Lung (tissue), 12 donors: ENCODE data around the gene PIP5K1C. TPM values are rescaled to one million over a fixed set of nuclear protein-coding genes. Genes with fewer than 3 reads are reported as not detected.

ENCODE experiments used
- ATAC-seq: fragments of 200-7000 bp; cut with Tn5 transposase; one replicate; pipeline ENCODE4 v1.9.1; 2020; ENCODE audit warnings: moderate number of reproducible peaks; ENCODE audit not compliant: insufficient read depth, low FRiP score
- DNase-seq, 3 donors: peaks; one replicate each; pipeline ENCODE4 v3.0.0-alpha.2; 2013 to 2017
- H3K27ac ChIP-seq, 2 donors: one replicate each; pipeline ENCODE4 v1.5.1; 2013; ENCODE audit warnings: mild to moderate bottlenecking in 2 of 2, moderate library complexity in 2 of 2, control low read depth in 1 of 2, inconsistent platforms in 1 of 2, low read depth in 1 of 2, low read length in 1 of 2
- H3K27me3 ChIP-seq, 3 donors: one replicate each; pipeline ENCODE4 v1.5.1; 2013; ENCODE audit warnings: low read length in 2 of 3; ENCODE audit not compliant: control insufficient read depth in 3 of 3, insufficient read depth in 3 of 3
- H3K36me3 ChIP-seq, 4 donors: one replicate each; pipeline ENCODE4 v1.5.1; 2013; ENCODE audit warnings: low read length in 4 of 4, mild to moderate bottlenecking in 1 of 4, moderate library complexity in 1 of 4; ENCODE audit not compliant: control insufficient read depth in 4 of 4, insufficient read depth in 4 of 4
- H3K4me1 ChIP-seq, 5 donors: one replicate each; pipeline ENCODE4 v1.5.1; 2013; ENCODE audit warnings: low read length in 5 of 5, mild to moderate bottlenecking in 2 of 5, moderate library complexity in 1 of 5; ENCODE audit not compliant: control insufficient read depth in 5 of 5, insufficient read depth in 5 of 5
- H3K4me3 ChIP-seq: one replicate; pipeline ENCODE4 v1.5.1; 2013; ENCODE audit warnings: mild to moderate bottlenecking, control low read depth, moderate library complexity
- H3K9ac ChIP-seq, 2 donors: one replicate each; pipeline ENCODE4 v1.5.1; 2013; ENCODE audit warnings: low read length in 2 of 2, control low read depth in 1 of 2; ENCODE audit not compliant: insufficient read depth in 1 of 2
- H3K9me3 ChIP-seq, 4 donors: one replicate each; pipeline ENCODE4 v1.5.1; 2013; ENCODE audit warnings: low read length in 3 of 4, mild to moderate bottlenecking in 1 of 4, moderate library complexity in 1 of 4; ENCODE audit not compliant: control insufficient read depth in 4 of 4, insufficient read depth in 3 of 4
- WGBS, 2 donors: extraction: QIAGEN DNeasy Blood & Tissue Kit; methylation state at CpG; one replicate each; pipeline ENCODE4 v1.1.7; 2013; 5-methylcytosine and 5-hydroxymethylcytosine counted together
- polyA plus RNA-seq, 2 donors: library from polyadenylated mRNA; stranded (reverse); fragments of 200-250 nt; gene quantifications; one replicate each; pipeline ENCODE4 v1.2.1, GENCODE V29; 2013
- total RNA-seq, 2 donors: library from RNA; depleted of rRNA in 1 of 2; stranded (reverse); fragments of >200 nt in 1 of 2; gene quantifications; one replicate each; pipeline ENCODE4 v1.2.1, GENCODE V29; 2014 to 2021
- TF ChIP-seq, protein P1 (sequence below): IDR thresholded peaks from 2 replicates; pipeline ENCODE4 v1.5.1; 2012; ENCODE audit warnings: mild to moderate bottlenecking; ENCODE audit errors: control extremely low read depth, extremely low read depth
- donor health status: control.
- donor health status: control.
- donor health status: Bipolar disorder and iron deficiency.
- donor health status: healthy.
- donor health status: DM: yes; HTN: yes; CAD: no.

PIP5K1C gene
- total and polyA plus RNA-seq, 4 donors = 16.3 to 39.4 (median 20.5) TPM

DNA sequence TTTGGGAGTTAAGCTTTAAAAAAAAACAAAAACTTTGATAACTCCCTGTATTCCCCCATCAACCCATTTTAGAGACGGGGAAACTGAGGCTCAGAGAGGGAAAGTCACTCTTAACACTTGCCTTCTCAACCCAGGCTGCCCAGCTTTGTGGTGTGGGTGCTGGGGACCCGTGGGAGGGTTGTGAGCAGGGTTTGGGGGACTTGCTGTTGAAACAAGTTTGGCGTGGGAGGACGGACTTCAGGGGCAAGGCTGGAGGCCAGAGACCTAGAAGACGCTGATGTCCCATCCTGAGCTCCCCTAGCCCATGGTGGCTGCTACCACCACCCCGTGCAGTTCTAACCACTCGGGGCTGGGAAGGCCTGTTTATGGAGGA, 72.9 kb downstream of the PIP5K1C start:
- WGBS, 2 donors = 62 to 68% methylated on average over 7 of the region's 7 CpGs
- Histone ChIP-seq H3K9ac (no peak overlapping the region), H3K27me3 (no peaks in the 10 kb centered on the region), H3K4me1 (peaks cover 3 to 11% (median 8%) of the 10 kb centered on the region in 5 donors), H3K27ac (no peak overlapping the region), H3K4me3 (no peak overlapping the region), H3K9me3 (no peaks in the 10 kb centered on the region), H3K36me3 (peaks cover under 1 to 28% (median 3%) of the 10 kb centered on the region in 4 donors)
- TF ChIP-seq, protein P1, sequence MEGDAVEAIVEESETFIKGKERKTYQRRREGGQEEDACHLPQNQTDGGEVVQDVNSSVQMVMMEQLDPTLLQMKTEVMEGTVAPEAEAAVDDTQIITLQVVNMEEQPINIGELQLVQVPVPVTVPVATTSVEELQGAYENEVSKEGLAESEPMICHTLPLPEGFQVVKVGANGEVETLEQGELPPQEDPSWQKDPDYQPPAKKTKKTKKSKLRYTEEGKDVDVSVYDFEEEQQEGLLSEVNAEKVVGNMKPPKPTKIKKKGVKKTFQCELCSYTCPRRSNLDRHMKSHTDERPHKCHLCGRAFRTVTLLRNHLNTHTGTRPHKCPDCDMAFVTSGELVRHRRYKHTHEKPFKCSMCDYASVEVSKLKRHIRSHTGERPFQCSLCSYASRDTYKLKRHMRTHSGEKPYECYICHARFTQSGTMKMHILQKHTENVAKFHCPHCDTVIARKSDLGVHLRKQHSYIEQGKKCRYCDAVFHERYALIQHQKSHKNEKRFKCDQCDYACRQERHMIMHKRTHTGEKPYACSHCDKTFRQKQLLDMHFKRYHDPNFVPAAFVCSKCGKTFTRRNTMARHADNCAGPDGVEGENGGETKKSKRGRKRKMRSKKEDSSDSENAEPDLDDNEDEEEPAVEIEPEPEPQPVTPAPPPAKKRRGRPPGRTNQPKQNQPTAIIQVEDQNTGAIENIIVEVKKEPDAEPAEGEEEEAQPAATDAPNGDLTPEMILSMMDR = no peak
- no peak for DNase-seq
- ATAC-seq = no peak

DNA sequence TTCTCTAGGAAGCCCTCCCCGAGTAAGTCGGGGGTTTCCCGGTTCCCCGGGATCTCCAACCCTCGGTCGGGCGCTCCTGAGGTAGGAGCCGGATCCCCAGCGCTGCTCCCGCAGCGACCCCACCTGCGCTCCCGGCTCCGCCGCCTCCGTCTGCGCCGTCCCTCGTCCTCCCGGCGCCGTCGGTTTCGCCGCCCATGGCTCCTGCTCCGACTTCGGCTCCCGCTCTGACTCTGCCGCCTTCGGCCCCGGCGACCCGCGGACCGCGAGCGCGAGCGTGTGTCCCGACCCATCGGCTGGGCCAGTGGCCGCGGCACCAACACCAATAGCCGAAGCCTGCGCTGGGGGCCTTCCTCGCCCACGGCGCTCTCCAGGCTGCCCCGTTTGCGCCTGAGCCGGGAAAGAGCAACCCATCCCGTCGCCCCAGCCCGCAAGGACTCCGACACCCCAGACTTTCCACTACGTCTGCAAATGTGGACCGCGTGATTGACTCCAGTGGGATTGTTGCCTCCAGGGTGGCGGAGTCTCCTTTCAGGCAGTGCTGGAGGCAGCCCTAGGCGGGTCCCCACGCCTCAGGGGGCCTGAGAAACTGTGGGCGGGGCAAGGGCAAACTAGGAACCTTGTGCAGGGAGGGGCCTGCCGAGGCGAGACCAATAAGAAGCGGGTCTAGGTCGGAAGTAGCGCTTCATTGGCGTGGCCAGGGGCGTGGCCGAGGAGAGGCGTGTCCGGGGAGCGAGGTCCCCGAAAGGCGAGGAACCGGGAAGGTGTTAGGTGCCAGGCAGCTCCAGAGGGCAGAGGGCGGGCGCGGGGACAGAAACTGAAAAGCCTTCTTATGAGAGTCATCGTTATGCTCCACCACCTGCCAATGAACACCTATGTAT, 73.6 kb downstream of the PIP5K1C start, which contains the start of gene CACTIN:
Gene CACTIN, minus strand, starts transcription at position 318 of the 878 bp plus-strand sequence. Its CDS starts 28 bp downstream, at position 290.
- TF ChIP-seq, protein P1 = no peak
- Histone ChIP-seq H3K9ac (peak within 1 kb of the TSS; percentile 72 to 89), H3K36me3 (peaks cover under 1 to 25% (median 3%) of the 10 kb centered on the region in 4 donors), H3K27ac (peak within 1 kb of the TSS; percentile 92 to 99), H3K4me1 (peaks cover 3 to 11% (median 8%) of the 10 kb centered on the region in 5 donors), H3K4me3 (peak within 1 kb of the TSS; percentile 90), H3K27me3 (no peaks in the 10 kb centered on the region), H3K9me3 (no peaks in the 10 kb centered on the region)
- peak; percentile 98 to 99 (median 98) for DNase-seq
- ATAC-seq = peak; percentile 99
- WGBS, 2 donors = 0% methylated on average over 76 to 80 of the region's 80 CpGs

GRCh38 chr19:3625996-3626472, 74.2 kb downstream of the PIP5K1C start:
- H3K4me1 ChIP-seq = peaks cover 3 to 11% (median 8%) of the 10 kb centered on the region in 5 donors
- TF ChIP-seq, protein P1 = no peak
- peaks cover 0 to 25% (median 2%) of the 10 kb centered on the region in 4 donors for H3K36me3 ChIP-seq
- H3K27me3 ChIP-seq = no peaks in the 10 kb centered on the region
- peak overlapping the region; percentile 92 to 99 for H3K27ac ChIP-seq
- H3K4me3 ChIP-seq = peak overlapping the region; percentile 90
- H3K9ac ChIP-seq = peak overlapping the region; percentile 72 to 89
- WGBS, 2 donors = 1 to 2% methylated on average over 21 of the region's 21 CpGs
- no peak for DNase-seq
- ATAC-seq = no peak
- H3K9me3 ChIP-seq = no peaks in the 10 kb centered on the region
